Activated CD4-positive, alpha-beta memory T cell treated with anti-CD3 and anti-CD28 coated beads for 36 hours (primary cell): ENCODE results near the gene BNIP5. TPM values are rescaled to one million over a fixed set of nuclear protein-coding genes. Genes with fewer than 3 reads are reported as not detected.

ENCODE experiments used
- CTCF ChIA-PET: fragments of 350-600 bp; sonication (Branson Sonifier 250); formaldehyde crosslinking; loops from one replicate; lab custom pipeline; 2021; ENCODE audit warnings: antibody characterized with exemption, inconsistent platforms; lab: Charles Lee
- POLR2A ChIA-PET: fragments of 350-600 bp; sonication (Branson Sonifier 250); formaldehyde crosslinking; loops from one replicate; lab custom pipeline; 2021; ENCODE audit warnings: antibody characterized with exemption; lab: Charles Lee
- DNase-seq: peaks from one replicate; pipeline ENCODE4 v3.0.0-alpha.2; 2020
- H3K27ac Mint-ChIP-seq: one replicate; pipeline ENCODE4 v1.8.0; 2021; ENCODE audit warnings: mixed read lengths
- H3K27me3 Mint-ChIP-seq: one replicate; pipeline ENCODE4 v1.8.0; 2021; ENCODE audit warnings: mixed read lengths
- H3K36me3 Mint-ChIP-seq: one replicate; pipeline ENCODE4 v1.8.0; 2021; ENCODE audit warnings: mixed read lengths
- H3K4me1 Mint-ChIP-seq: one replicate; pipeline ENCODE4 v1.8.0; 2021; ENCODE audit warnings: low read depth, mixed read lengths
- H3K4me3 Mint-ChIP-seq: one replicate; pipeline ENCODE4 v1.8.0; 2021; ENCODE audit warnings: mild to moderate bottlenecking, mixed read lengths
- H3K9me3 Mint-ChIP-seq: one replicate; pipeline ENCODE4 v1.8.0; 2021; ENCODE audit warnings: mixed read lengths
- intact Hi-C: fragments of 100-400 bp; cut with micrococcal nuclease; formaldehyde crosslinking; loops from one replicate; pipeline ENCODE4 v1.15.1; 2023
- total RNA-seq, 2 experiments: library from RNA; stranded (reverse); gene quantifications; one replicate each; pipeline ENCODE4 v1.2.3, GENCODE V29; 2021

BNIP5 gene
- total RNA-seq: not detected

- peaks cover 34% of the 10 kb centered on the region for H3K27me3 Mint-ChIP-seq
- H3K27ac Mint-ChIP-seq: peak within 1 kb of the TSS; percentile 29
- ChIA-PET POLR2A (interaction anchor here (0.6 kb wide), 1 partner anchor 243 kb away, joined by 3 read pairs; no protein-coding TSS in a partner anchor), CTCF (interaction anchor here (1.1 to 3.3 kb wide), 3 partner anchors 23 to 242 kb away, joined by 3 to 13 read pairs (median 4); no protein-coding TSS in a partner anchor)
- no peaks in the 10 kb centered on the region for H3K36me3 Mint-ChIP-seq
- peaks cover 13% of the 10 kb centered on the region for H3K4me1 Mint-ChIP-seq
- DNase-seq: no peak
- H3K9me3 Mint-ChIP-seq: no peaks in the 10 kb centered on the region
- no peak within 1 kb of the TSS for H3K4me3 Mint-ChIP-seq
- intact Hi-C loops: no loop called here
These were observed at the start of gene BNIP5 for GRCh38 chr6:36336779-36337241. BNIP5 (minus strand) TSS chr6:36336888; CDS start chr6:36330690, 6,198 bp downstream.

GRCh38 chr6:36384095-36384494 is 47.4 kb upstream of the BNIP5 start:
- DNase-seq: no peak
- peaks cover 58% of the 10 kb centered on the region for H3K4me1 Mint-ChIP-seq
- H3K36me3 Mint-ChIP-seq: peaks cover 4% of the 10 kb centered on the region
- intact Hi-C loops: no loop called here
- CTCF ChIA-PET: no interaction called here
- peaks cover 10% of the 10 kb centered on the region for H3K27me3 Mint-ChIP-seq
- POLR2A ChIA-PET: no interaction called here
- H3K4me3 Mint-ChIP-seq: no peak overlapping the region
- H3K9me3 Mint-ChIP-seq: no peaks in the 10 kb centered on the region
- peak overlapping the region; percentile 81 for H3K27ac Mint-ChIP-seq

- peaks cover 9% of the 10 kb centered on the region for H3K27me3 Mint-ChIP-seq
- H3K27ac Mint-ChIP-seq: peak overlapping the region; percentile 81
- CTCF ChIA-PET: no interaction called here
- peaks cover 7% of the 10 kb centered on the region for H3K36me3 Mint-ChIP-seq
- intact Hi-C loops: loop anchor here (2.0 kb wide), 1 partner anchor 59 kb away; the partner anchor contains the start of genes KCTD20 and PXT1
- H3K4me1 Mint-ChIP-seq: peaks cover 62% of the 10 kb centered on the region
- POLR2A ChIA-PET: no interaction called here
- no peak overlapping the region for H3K4me3 Mint-ChIP-seq
- DNase-seq: peak; percentile 61
- H3K9me3 Mint-ChIP-seq: no peaks in the 10 kb centered on the region
These were observed 46.9 kb upstream of the BNIP5 start for GRCh38 chr6:36383606-36384005.

- Mint-ChIP-seq H3K27ac (peak overlapping the region; percentile 81), H3K27me3 (peaks cover 2% of the 10 kb centered on the region), H3K4me3 (no peak overlapping the region), H3K36me3 (peaks cover 7% of the 10 kb centered on the region), H3K4me1 (peaks cover 64% of the 10 kb centered on the region), H3K9me3 (no peaks in the 10 kb centered on the region)
- intact Hi-C loops: loop anchor here (2.0 kb wide), 1 partner anchor 60 kb away; the partner anchor contains the start of genes KCTD20 and PXT1
- CTCF ChIA-PET: interaction anchor here (1.6 kb wide), 1 partner anchor 81 kb away, joined by 4 read pairs; no protein-coding TSS in a partner anchor
- DNase-seq: peak; percentile 7
- POLR2A ChIA-PET: no interaction called here
These were observed 46.3 kb upstream of the BNIP5 start for GRCh38 chr6:36382976-36383375.

- POLR2A ChIA-PET: interaction anchor here (0.7 kb wide), 1 partner anchor 41 kb away, joined by 3 read pairs; no protein-coding TSS in a partner anchor
- peaks cover 56% of the 10 kb centered on the region for H3K4me1 Mint-ChIP-seq
- H3K27me3 Mint-ChIP-seq: no peaks in the 10 kb centered on the region
- H3K9me3 Mint-ChIP-seq: no peaks in the 10 kb centered on the region
- H3K4me3 Mint-ChIP-seq: no peak overlapping the region
- CTCF ChIA-PET: interaction anchor here (1.3 to 1.6 kb wide), 4 partner anchors 16 to 260 kb away, joined by 3 to 7 read pairs (median 4); no protein-coding TSS in a partner anchor
- intact Hi-C loops: loop anchor here (2.0 kb wide), 1 partner anchor 61 kb away; the partner anchor contains the start of genes KCTD20 and PXT1
- H3K27ac Mint-ChIP-seq: peak overlapping the region; percentile 70
- peak; percentile 46 for DNase-seq
- peaks cover 7% of the 10 kb centered on the region for H3K36me3 Mint-ChIP-seq
These were observed 45.1 kb upstream of the BNIP5 start for GRCh38 chr6:36381502-36382389.

GRCh38 chr6:36380166-36380565 is 43.5 kb upstream of the BNIP5 start:
- intact Hi-C loops: no loop called here
- peak; percentile 7 for DNase-seq
- ChIA-PET CTCF (interaction anchor here (0.7 to 1.4 kb wide), 4 partner anchors 15 to 379 kb away, joined by 3 to 7 read pairs (median 3); no protein-coding TSS in a partner anchor), POLR2A (no interaction called here)
- Mint-ChIP-seq H3K27me3 (no peaks in the 10 kb centered on the region), H3K27ac (no peak overlapping the region), H3K36me3 (peaks cover 5% of the 10 kb centered on the region), H3K9me3 (no peaks in the 10 kb centered on the region), H3K4me1 (peaks cover 43% of the 10 kb centered on the region), H3K4me3 (no peak overlapping the region)

GRCh38 chr6:36378936-36379335 is 42.2 kb upstream of the BNIP5 start:
- Mint-ChIP-seq H3K27me3 (no peaks in the 10 kb centered on the region), H3K9me3 (no peaks in the 10 kb centered on the region), H3K4me3 (no peak overlapping the region), H3K27ac (peak overlapping the region; percentile 53), H3K36me3 (peaks cover 5% of the 10 kb centered on the region), H3K4me1 (peaks cover 37% of the 10 kb centered on the region)
- intact Hi-C loops: no loop called here
- DNase-seq: peak; percentile 3
- ChIA-PET POLR2A (no interaction called here), CTCF (no interaction called here)

GRCh38 chr6:36378243-36378920 is 41.7 kb upstream of the BNIP5 start:
- Mint-ChIP-seq H3K27me3 (no peaks in the 10 kb centered on the region), H3K27ac (peak overlapping the region; percentile 53), H3K9me3 (no peaks in the 10 kb centered on the region), H3K4me1 (peaks cover 31% of the 10 kb centered on the region), H3K4me3 (no peak overlapping the region), H3K36me3 (peaks cover 5% of the 10 kb centered on the region)
- ChIA-PET CTCF (no interaction called here), POLR2A (no interaction called here)
- DNase-seq: peak; percentile 4
- intact Hi-C loops: no loop called here

- Mint-ChIP-seq H3K27me3 (no peaks in the 10 kb centered on the region), H3K27ac (peak overlapping the region; percentile 6), H3K4me1 (peaks cover 23% of the 10 kb centered on the region), H3K4me3 (no peak overlapping the region), H3K9me3 (no peaks in the 10 kb centered on the region), H3K36me3 (peaks cover 5% of the 10 kb centered on the region)
- intact Hi-C loops: no loop called here
- DNase-seq: peak; percentile 5
- ChIA-PET CTCF (no interaction called here), POLR2A (no interaction called here)
These were observed 40.9 kb upstream of the BNIP5 start for GRCh38 chr6:36377594-36377993.

- intact Hi-C loops: no loop called here
These were observed 40.1 kb upstream of the BNIP5 start for GRCh38 chr6:36376742-36377141.

GRCh38 chr6:36376183-36376582 is 39.5 kb upstream of the BNIP5 start:
- Mint-ChIP-seq H3K4me3 (no peak overlapping the region), H3K36me3 (peaks cover 5% of the 10 kb centered on the region), H3K9me3 (no peaks in the 10 kb centered on the region), H3K27me3 (no peaks in the 10 kb centered on the region), H3K4me1 (peaks cover 12% of the 10 kb centered on the region), H3K27ac (no peak overlapping the region)
- intact Hi-C loops: no loop called here
- ChIA-PET POLR2A (no interaction called here), CTCF (no interaction called here)
- DNase-seq: no peak

More at GRCh38 chr6:36376742-36377141, 40.1 kb upstream of the BNIP5 start:
- no peaks in the 10 kb centered on the region for H3K27me3 Mint-ChIP-seq
- POLR2A ChIA-PET: no interaction called here
- no peak overlapping the region for H3K27ac Mint-ChIP-seq
- peaks cover 17% of the 10 kb centered on the region for H3K4me1 Mint-ChIP-seq
- no peak overlapping the region for H3K4me3 Mint-ChIP-seq
- no peaks in the 10 kb centered on the region for H3K9me3 Mint-ChIP-seq
- peak; percentile 3 for DNase-seq
- peaks cover 5% of the 10 kb centered on the region for H3K36me3 Mint-ChIP-seq
- CTCF ChIA-PET: no interaction called here
